Measurements from ENCODE around the gene ABHD12.

The ABHD12 gene

DNA sequence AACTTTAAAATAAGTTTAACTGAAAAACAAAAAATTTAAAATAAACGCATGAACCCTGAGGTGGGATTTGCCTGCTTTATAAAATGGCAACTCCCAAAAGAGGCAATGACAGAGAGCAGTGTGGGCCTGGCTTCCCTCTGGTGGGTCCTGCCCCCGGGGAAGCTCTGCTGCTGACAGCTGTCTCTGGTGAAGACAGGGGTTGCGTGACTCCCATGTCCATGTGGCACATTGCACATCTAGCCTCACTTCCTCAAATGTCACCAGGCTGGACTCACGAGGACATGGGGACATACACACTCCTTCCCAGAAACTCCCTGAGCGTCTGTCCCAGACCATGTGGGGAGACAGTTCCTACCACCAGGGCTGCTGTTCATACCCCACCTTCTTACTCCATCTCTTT is 66.2 kb downstream of the ABHD12 start:
- H3K9ac ChIP-seq (ENCODE audit: low read depth, low read length): no peak overlapping the region
- no peak overlapping the region for H3K4me3 ChIP-seq (ENCODE audit: low read depth in 1 of 2, low read length in 2 of 2)
- H4K20me1 ChIP-seq (ENCODE audit: insufficient read depth, low read length): peaks cover 52% of the 10 kb centered on the region
- ATAC-seq (ENCODE audit: insufficient read depth, low read depth) (no peak), DNase-seq (no peak)
- H3K27ac ChIP-seq (ENCODE audit: low read length): peak overlapping the region; percentile 5
- no peaks in the 10 kb centered on the region for H3K4me1 ChIP-seq (ENCODE audit: insufficient read depth, low read length)
- peaks cover 61% of the 10 kb centered on the region for H3K36me3 ChIP-seq (ENCODE audit: insufficient read depth, low read length)
- H3K9me3 ChIP-seq (ENCODE audit: insufficient read depth, low read length, severe bottlenecking): no peaks in the 10 kb centered on the region
- no peaks in the 10 kb centered on the region for H3K27me3 ChIP-seq (ENCODE audit: insufficient read depth, low read length, poor library complexity)
- no peak for TF ChIP-seq CTCF (IDR thresholded peaks at IDR 0.05; ENCODE audit: borderline replicate concordance, extremely low read depth, low read length, poor library complexity, severe bottlenecking)
- TF ChIP-seq EZH2 (IDR thresholded peaks at IDR 0.05; ENCODE audit: borderline replicate concordance, low read depth, low read length, severe bottlenecking): no peak
- peaks cover 81% of the 10 kb centered on the region for H3K79me2 ChIP-seq (ENCODE audit: insufficient read depth, low read length)
- H3K4me2 ChIP-seq (ENCODE audit: insufficient read depth, low read length): no peak overlapping the region
- H2AFZ ChIP-seq (ENCODE audit: low read depth, low read length): no peak overlapping the region

DNA sequence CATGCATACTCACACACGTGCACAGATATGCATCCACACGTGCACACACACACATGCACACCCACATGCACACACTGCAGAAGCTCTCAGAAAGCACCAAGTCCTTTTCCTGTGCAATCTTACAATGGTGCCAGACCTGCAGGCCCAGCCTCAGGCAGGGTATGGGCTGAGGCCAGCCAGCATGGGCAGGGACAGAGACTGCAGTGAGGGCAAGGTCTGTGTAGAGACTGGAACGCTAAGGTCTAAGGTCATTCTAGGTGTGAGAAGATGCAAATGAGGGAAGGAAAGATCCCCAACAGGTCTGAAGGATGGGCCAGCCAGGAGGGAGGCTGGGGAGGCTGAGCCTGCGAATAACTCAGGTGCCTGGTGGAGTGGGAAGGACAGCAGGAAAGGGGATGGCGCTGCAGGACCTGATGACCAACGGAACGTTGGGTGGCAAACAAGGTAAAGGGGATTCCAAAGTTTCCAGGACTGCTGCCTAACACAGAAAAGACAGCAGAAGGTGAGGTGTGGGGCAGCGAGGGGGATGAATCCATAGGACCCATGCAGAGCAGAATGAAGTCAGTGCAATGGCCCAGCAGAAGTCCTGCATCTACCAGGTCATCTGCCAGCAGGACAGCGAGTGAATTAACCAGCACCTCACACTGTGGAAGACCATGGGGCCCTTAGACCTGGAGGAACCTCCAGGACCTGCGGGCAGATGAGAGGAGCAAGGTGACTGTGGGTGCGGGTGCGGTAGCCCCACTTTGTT is 67.0 kb downstream of the ABHD12 start:
- Histone ChIP-seq H3K36me3 (ENCODE audit: insufficient read depth, low read length) (peaks cover 60% of the 10 kb centered on the region), H3K4me1 (ENCODE audit: insufficient read depth, low read length) (no peaks in the 10 kb centered on the region), H3K79me2 (ENCODE audit: insufficient read depth, low read length) (peaks cover 79% of the 10 kb centered on the region), H3K4me3 (ENCODE audit: low read depth in 1 of 2, low read length in 2 of 2) (no peak overlapping the region), H3K4me2 (ENCODE audit: insufficient read depth, low read length) (no peak overlapping the region), H3K27ac (ENCODE audit: low read length) (peak overlapping the region; percentile 22), H3K9ac (ENCODE audit: low read depth, low read length) (no peak overlapping the region), H4K20me1 (ENCODE audit: insufficient read depth, low read length) (peaks cover 51% of the 10 kb centered on the region), H3K27me3 (ENCODE audit: insufficient read depth, low read length, poor library complexity) (no peaks in the 10 kb centered on the region), H3K9me3 (ENCODE audit: insufficient read depth, low read length, severe bottlenecking) (no peaks in the 10 kb centered on the region), H2AFZ (ENCODE audit: low read depth, low read length) (no peak overlapping the region)
- DNase-seq: no peak
- TF ChIP-seq CTCF (IDR thresholded peaks at IDR 0.05; ENCODE audit: borderline replicate concordance, extremely low read depth, low read length, poor library complexity, severe bottlenecking): no peak
- TF ChIP-seq EZH2 (IDR thresholded peaks at IDR 0.05; ENCODE audit: borderline replicate concordance, low read depth, low read length, severe bottlenecking): no peak
- no peak for ATAC-seq (ENCODE audit: insufficient read depth, low read depth)

DNA sequence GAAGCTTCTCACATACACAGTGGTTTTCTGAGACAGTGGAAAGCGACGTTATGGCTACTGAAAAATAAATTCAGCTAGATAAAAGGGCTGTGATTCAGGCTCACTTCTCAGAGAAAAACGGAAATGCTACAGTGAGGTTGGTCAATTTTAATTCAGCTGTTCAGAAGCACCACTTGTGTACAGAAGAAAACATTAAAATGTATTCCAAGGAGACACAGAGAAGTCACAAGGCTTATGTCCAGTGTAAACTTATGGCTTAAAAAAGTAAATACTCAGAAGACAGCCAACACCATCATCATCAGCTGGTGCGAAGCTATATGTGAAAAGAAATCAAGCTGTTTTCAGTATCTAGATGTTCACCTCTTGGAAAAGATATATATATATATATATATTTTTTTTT is 68.6 kb downstream of the ABHD12 start:
- Histone ChIP-seq H2AFZ (ENCODE audit: low read depth, low read length) (no peak overlapping the region), H4K20me1 (ENCODE audit: insufficient read depth, low read length) (peaks cover 56% of the 10 kb centered on the region), H3K36me3 (ENCODE audit: insufficient read depth, low read length) (peaks cover 73% of the 10 kb centered on the region), H3K27ac (ENCODE audit: low read length) (no peak overlapping the region), H3K79me2 (ENCODE audit: insufficient read depth, low read length) (peaks cover 75% of the 10 kb centered on the region), H3K4me1 (ENCODE audit: insufficient read depth, low read length) (no peaks in the 10 kb centered on the region), H3K4me3 (ENCODE audit: low read depth in 1 of 2, low read length in 2 of 2) (no peak overlapping the region), H3K9ac (ENCODE audit: low read depth, low read length) (no peak overlapping the region), H3K9me3 (ENCODE audit: insufficient read depth, low read length, severe bottlenecking) (no peaks in the 10 kb centered on the region), H3K27me3 (ENCODE audit: insufficient read depth, low read length, poor library complexity) (no peaks in the 10 kb centered on the region), H3K4me2 (ENCODE audit: insufficient read depth, low read length) (no peak overlapping the region)
- ATAC-seq (ENCODE audit: insufficient read depth, low read depth) (no peak), DNase-seq (no peak)
- TF ChIP-seq EZH2 (IDR thresholded peaks at IDR 0.05; ENCODE audit: borderline replicate concordance, low read depth, low read length, severe bottlenecking) (no peak), CTCF (IDR thresholded peaks at IDR 0.05; ENCODE audit: borderline replicate concordance, extremely low read depth, low read length, poor library complexity, severe bottlenecking) (no peak)

Data from DND-41 (cell line).